ENCODE data around the gene DRC3. TPM values are rescaled to one million over a fixed set of nuclear protein-coding genes. Genes with fewer than 3 reads are reported as not detected.

The DRC3 gene
- total and polyA plus RNA-seq, 2 donors (not counting 1 experiment from before 2014, with no cell fraction given): 0.17 TPM; not detected in 1

- no peaks in the 10 kb centered on the region for H3K36me3 ChIP-seq (replicated peaks in 1 of 2; ENCODE audit: control extremely low read depth in 1 of 2, control insufficient read depth in 1 of 2, extremely low read depth in 1 of 2, insufficient read depth in 2 of 2, low read length in 1 of 2)
- H3K4me2 ChIP-seq (replicated peaks; ENCODE audit: low read depth, low read length, poor library complexity, severe bottlenecking): no peak overlapping the region
- no peaks in the 10 kb centered on the region for H3K27me3 ChIP-seq (replicated peaks in 1 of 4; ENCODE audit: control extremely low read depth in 1 of 4, control insufficient read depth in 3 of 4, insufficient read depth in 4 of 4, low read length in 3 of 4)
- Mint-ChIP-seq H3K27ac (no peak overlapping the region), H3K4me3 (no peak overlapping the region), H3K4me1 (peaks cover 10% of the 10 kb centered on the region), H3K27me3 (no peaks in the 10 kb centered on the region), H3K9me3 (ENCODE audit: insufficient read depth) (no peaks in the 10 kb centered on the region)
- no peaks in the 10 kb centered on the region for H4K20me1 ChIP-seq (ENCODE audit: control insufficient read depth, insufficient read depth, low read length, poor library complexity, severe bottlenecking)
- no peaks in the 10 kb centered on the region for H3K9me3 ChIP-seq (ENCODE audit: control extremely low read depth in 1 of 3, control insufficient read depth in 2 of 3, insufficient read depth in 1 of 3, low read length in 2 of 3)
- H3K27ac ChIP-seq (ENCODE audit: low read length in 2 of 2): no peak overlapping the region
- DNase-seq (no peak), ATAC-seq (ENCODE audit: low read depth) (no peak)
- ChIA-PET CTCF (no interaction called here), POLR2A (interaction anchor here (0.6 to 0.7 kb wide), 2 partner anchors 23 to 32 kb away, joined by 3 to 4 read pairs; no protein-coding TSS in a partner anchor)
- intact Hi-C loops (cut with micrococcal nuclease): no loop called here
- H3K4me1 ChIP-seq (ENCODE audit: control insufficient read depth in 2 of 2, insufficient read depth in 2 of 2, low read length in 2 of 2): no peaks in the 10 kb centered on the region
- WGBS (ENCODE audit: insufficient coverage): 87% methylated on average over 5 of the region's 8 CpGs
- no peak overlapping the region for H2AFZ ChIP-seq (ENCODE audit: insufficient read depth, low read depth, low read length, poor library complexity, severe bottlenecking)
- TF ChIP-seq CTCF (IDR thresholded peaks at IDR 0.05) (no peak), EZH2 (IDR thresholded peaks at IDR 0.05; ENCODE audit: borderline replicate concordance, insufficient read depth, low read depth, low read length, poor library complexity, severe bottlenecking) (no peak)
- H3K4me3 ChIP-seq (ENCODE audit: control extremely low read depth in 1 of 5, extremely low read depth in 1 of 5, insufficient read depth in 1 of 5, low read depth in 2 of 5, low read length in 4 of 5): no peak overlapping the region
- no peak overlapping the region for H3K9ac ChIP-seq (ENCODE audit: low read length)
- no peaks in the 10 kb centered on the region for H3K79me2 ChIP-seq (ENCODE audit: control insufficient read depth, insufficient read depth, low read length)
Observed at GRCh38 chr17:18000030-18000408, 27.4 kb downstream of the DRC3 start.

- H3K4me1 Mint-ChIP-seq: peaks cover 10% of the 10 kb centered on the region
- H3K27ac Mint-ChIP-seq: no peak overlapping the region
- no peak overlapping the region for H3K27ac ChIP-seq (ENCODE audit: low read length in 2 of 2)
- 100% methylated on average over 1 of the region's 2 CpGs for WGBS (ENCODE audit: insufficient coverage)
- H3K4me3 ChIP-seq (ENCODE audit: control extremely low read depth in 1 of 5, extremely low read depth in 1 of 5, insufficient read depth in 1 of 5, low read depth in 2 of 5, low read length in 4 of 5): no peak overlapping the region
- ChIA-PET CTCF (interaction anchor here (1.2 kb wide), 1 partner anchor 9 kb away, joined by 3 read pairs; no protein-coding TSS in a partner anchor), POLR2A (no interaction called here)
- no peak for DNase-seq
- H3K36me3 ChIP-seq (replicated peaks in 1 of 2; ENCODE audit: control extremely low read depth in 1 of 2, control insufficient read depth in 1 of 2, extremely low read depth in 1 of 2, insufficient read depth in 2 of 2, low read length in 1 of 2): peaks cover 0 to 8% of the 10 kb centered on the region in 2 experiments
- H3K9me3 ChIP-seq (ENCODE audit: control extremely low read depth in 1 of 3, control insufficient read depth in 2 of 3, insufficient read depth in 1 of 3, low read length in 2 of 3): no peaks in the 10 kb centered on the region
- H3K27me3 ChIP-seq (replicated peaks in 1 of 4; ENCODE audit: control extremely low read depth in 1 of 4, control insufficient read depth in 3 of 4, insufficient read depth in 4 of 4, low read length in 3 of 4): no peaks in the 10 kb centered on the region
- H3K4me1 ChIP-seq (ENCODE audit: control insufficient read depth in 2 of 2, insufficient read depth in 2 of 2, low read length in 2 of 2): no peaks in the 10 kb centered on the region
- no peak for TF ChIP-seq CTCF (IDR thresholded peaks at IDR 0.05)
- TF ChIP-seq EZH2 (IDR thresholded peaks at IDR 0.05; ENCODE audit: borderline replicate concordance, insufficient read depth, low read depth, low read length, poor library complexity, severe bottlenecking): no peak
- H3K4me2 ChIP-seq (replicated peaks; ENCODE audit: low read depth, low read length, poor library complexity, severe bottlenecking): no peak overlapping the region
- no peak overlapping the region for H3K9ac ChIP-seq (ENCODE audit: low read length)
- H3K4me3 Mint-ChIP-seq: no peak overlapping the region
- intact Hi-C loops (cut with micrococcal nuclease): no loop called here
- H3K27me3 Mint-ChIP-seq: no peaks in the 10 kb centered on the region
- ATAC-seq (ENCODE audit: low read depth): no peak
- no peaks in the 10 kb centered on the region for H4K20me1 ChIP-seq (ENCODE audit: control insufficient read depth, insufficient read depth, low read length, poor library complexity, severe bottlenecking)
- no peaks in the 10 kb centered on the region for H3K79me2 ChIP-seq (ENCODE audit: control insufficient read depth, insufficient read depth, low read length)
- no peaks in the 10 kb centered on the region for H3K9me3 Mint-ChIP-seq (ENCODE audit: insufficient read depth)
- H2AFZ ChIP-seq (ENCODE audit: insufficient read depth, low read depth, low read length, poor library complexity, severe bottlenecking): no peak overlapping the region
Observed at GRCh38 chr17:18002171-18002570, 29.5 kb downstream of the DRC3 start.

Measured in B cell (primary cell).